DMS 273 (cell line): ENCODE measurements around the gene ZFAND2A.
"Not testable (repeated sequence)": the region's sequence is repeated elsewhere in the genome, so short reads cannot be mapped to it uniquely, and the experiment has no call there.

Experiments
- DNase-seq: peaks from one replicate; lab custom pipeline; 2025; ENCODE audit not compliant: unreplicated experiment; lab: John Stamatoyannopoulos, UW

Gene ZFAND2A

DNA sequence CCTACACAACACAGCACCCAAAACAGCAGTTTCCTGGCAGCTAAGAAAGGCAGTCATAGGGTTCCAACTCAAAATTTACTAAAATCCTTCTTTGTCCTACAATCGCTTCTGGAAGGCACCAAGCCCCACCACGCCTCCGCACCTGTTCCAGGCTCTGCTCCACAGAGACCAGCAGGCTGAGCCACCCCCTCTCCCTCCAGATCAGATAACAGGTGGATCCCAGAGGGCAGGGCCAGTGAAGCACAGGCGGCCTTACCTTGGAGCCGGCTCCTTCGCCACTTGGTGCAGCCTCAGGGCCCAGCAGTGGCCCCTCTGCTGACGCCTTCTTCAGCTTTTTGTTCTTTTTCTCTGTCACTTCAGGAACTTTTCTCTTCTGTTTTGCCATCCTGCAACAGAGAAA is 33.0 kb downstream of the ZFAND2A start:
- no peak for DNase-seq

DNA sequence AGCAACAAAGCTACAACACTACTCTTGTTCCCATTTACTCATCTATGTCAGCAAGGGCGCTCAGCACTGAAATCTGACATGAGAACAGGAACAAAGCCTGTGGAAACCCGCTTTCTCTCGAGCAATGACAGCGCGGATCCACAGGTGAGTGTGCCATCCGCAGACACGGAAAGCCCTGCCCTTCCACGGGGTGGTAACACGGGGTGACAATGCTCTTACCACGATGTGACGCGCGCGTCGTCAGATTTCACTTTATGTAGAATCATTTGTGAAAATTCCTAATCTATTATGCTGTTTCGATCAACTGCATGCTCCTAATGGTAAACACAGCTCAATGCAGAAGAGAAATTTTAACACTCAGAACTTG is 34.4 kb downstream of the ZFAND2A start:
- no peak for DNase-seq

DNA sequence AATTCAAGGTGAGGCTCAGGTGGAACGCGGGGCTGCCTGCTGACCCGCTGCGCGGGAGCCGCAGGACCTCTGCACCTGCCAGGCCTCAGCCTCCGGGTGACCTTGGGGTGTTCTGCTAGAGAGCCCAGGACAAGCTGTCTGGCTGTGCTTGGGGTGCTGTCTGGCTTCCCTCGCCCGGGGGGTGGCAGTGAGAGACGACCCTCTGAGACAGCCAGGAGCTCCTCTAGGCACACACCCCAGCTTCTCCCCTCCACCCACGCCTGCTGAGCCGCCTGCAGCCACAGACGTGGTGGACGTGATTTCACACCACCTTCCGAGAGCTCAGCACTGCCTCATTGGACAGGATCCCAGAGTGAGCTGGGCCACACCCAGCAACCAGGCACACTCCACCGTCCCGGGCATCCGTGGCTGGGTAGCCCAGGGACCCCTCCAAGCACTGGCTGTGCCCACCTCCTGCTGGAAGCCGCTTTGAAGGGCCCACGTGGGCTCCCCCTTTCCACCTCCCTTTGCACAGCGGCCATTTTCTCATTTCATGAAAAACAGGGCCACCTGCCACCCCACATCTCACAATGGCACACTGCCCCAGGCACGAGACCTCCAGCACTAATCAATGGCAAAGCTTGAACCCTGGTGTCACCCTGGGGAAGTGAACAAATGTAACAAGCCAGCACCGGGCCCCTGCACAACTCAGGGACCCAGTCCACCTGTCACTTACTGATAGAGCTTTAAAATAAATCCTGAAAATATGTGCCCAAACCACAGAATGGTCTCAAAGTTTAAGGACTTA is 35.0 kb downstream of the ZFAND2A start:
- no peak for DNase-seq

DNA sequence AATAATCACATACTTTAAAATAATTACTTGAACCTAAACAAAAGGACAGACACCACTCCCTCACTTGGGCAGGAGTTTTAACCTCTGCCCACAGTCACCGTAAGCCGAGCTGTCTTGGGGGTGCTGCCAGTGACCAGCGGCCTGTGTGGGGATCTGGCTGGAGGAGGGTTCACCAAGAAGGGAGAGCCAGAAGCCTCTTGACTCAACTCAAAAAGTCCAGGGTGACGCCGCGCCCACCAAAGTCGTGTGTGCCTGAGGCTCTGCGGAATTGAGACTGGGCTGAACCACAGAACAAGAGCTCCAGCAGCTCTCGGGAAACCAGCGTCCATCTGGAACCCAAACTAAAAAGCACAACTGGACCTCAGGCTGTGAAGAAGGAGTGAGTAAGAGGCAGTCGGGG is 35.8 kb downstream of the ZFAND2A start:
- no peak for DNase-seq

DNA sequence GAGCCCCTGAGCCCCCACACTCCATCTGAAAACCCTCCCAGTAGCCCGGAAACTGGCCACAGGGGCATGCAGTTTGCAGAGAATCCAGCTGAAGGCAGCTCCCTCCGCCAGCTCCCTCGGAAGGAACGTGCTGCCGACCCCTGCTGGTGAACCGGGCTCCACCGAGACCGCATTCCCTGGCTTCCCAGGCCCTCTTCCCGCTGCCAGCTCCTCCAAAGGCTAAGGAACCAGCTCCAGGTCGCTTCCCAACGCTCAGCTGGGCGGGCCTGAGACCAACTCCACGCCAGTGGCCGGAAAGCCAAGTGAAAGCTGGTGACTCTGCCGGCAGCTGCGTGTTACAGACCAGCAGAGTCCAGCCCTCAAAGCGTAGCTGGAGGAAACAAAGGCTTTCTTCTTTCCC is 36.3 kb downstream of the ZFAND2A start:
- peak; percentile 44 for DNase-seq

DNA sequence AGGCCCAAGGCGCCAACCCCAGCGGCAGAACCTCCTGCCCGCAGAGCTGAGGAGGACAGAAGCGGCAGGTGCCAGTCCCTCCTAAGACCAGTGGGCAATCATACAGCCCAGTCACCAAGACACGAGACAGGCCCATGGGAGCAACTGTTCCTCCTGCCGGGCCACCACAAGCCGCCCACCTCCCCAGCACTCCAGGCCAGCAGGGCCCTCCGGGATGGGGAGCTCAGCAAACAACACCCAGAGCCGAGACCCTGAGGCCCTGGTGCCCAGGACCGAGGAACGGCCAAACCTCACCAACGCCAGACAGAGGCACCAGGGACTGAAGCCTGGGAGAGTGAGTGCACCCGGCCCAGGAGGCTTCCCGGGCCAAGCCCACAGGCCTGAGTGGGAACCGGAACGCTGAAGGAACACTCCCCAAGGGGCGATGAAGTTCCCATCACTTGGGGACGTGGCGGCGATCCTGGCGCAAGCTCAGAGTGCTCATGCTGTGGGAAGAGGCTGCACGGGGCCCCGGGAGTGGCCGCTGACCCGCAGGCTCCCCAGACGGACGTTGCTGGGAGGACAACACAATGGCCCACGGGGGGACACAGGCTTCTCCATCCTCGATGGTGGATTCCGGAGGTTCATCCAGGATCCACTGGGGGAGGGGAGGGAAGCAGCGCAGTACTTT is 37.0 kb downstream of the ZFAND2A start:
- no peak for DNase-seq

DNA sequence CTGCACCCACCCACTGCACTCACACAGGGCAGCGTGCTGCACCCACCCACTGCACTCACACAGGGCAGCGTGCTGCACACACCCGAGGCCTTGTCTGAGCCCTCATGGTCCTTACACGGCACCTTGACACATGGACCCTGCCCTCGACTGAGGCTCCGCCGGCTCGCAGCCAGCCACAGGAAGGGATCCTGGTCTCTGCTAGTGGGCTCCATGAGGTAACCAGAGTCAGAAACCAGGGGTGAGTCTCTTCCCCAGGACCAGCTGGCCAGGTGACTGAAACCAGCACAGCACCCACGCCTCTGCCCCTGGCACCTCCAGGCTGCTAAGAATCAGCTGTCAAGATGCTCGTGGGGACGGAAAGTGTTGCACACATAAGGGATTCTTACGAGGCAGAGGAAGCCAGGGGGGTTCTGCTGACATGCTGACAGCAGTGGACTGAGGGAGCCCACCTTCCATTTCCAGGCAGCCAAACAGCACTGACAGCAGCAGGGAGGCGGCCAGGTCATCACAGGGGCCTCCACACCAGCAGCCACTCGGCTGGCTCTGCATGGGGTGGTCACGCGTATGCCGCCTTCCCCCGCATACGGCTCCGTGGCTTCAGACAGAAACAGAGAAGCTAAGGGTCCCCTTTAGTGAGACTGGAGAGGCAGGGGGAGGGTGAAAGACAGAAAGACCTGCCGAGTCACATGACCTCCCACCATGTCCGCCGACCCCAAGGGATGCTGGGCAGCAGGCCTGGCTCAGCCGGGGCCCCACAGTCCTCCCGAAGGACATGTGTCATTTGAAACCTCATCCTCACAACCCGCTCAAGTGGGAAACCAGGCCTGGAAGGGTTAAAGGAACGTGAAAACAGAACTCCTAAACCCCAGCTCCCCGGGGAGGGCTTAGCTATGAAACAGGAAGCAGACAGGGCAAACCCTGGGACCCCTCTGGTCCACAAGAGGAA is 37.8 kb downstream of the ZFAND2A start:
- DNase-seq: no peak

DNA sequence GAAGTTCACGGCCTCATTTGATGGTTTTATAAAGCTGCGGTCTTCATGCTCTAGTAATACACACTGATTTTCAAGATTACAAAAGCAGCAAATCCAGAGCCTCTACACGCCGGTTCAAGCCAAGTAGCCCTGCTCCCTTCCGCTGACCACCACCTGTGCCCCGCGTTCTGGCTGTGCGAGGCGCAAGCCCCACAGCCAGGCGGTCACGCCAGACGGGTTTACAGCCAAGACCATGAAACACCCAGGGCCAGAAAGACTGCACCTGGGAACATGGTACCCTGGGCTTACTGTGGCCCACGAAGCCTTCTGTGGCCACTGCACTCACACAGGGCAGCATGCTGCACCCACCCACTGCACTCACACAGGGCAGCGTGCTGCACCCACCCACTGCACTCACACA is 38.5 kb downstream of the ZFAND2A start:
- no peak for DNase-seq

DNA sequence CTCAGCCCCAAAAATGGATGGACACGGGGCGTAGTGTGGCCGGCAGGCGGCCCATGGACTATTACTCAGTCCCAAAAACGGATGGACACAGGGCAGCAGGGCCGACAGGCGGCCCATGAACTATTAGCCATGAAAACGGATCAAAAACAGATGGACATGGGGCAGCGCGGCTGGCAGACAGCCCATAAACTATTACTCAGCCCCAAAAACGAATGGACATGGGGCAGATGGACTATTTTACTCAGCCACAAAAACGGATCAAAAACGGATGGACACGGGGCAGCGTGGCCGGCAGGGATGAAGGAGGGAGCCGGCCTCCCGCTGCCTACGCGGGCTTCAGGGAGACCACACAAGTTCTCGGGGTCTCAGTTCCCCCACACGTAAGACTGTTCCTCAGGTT is 39.2 kb downstream of the ZFAND2A start:
- no peak for DNase-seq

DNA sequence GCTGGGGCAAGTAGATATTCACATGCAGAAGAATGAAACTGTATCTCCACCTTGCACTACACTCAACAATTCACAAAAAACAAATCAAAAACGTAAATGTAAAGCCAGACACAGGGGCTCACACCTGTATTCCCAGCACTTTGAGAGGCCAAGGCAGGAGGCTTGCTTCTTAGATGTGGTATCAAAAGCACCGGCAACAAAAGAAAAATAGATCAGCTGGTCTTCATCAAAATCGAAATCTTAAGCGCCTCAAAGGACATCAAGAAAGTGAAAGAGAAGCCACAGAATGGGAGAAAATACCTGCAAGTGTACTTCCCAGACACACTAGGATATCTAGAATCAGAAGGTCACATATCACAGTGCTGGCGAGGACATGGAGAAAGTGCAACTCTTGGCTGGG is 40.8 kb downstream of the ZFAND2A start:
- DNase-seq: no peak

DNA sequence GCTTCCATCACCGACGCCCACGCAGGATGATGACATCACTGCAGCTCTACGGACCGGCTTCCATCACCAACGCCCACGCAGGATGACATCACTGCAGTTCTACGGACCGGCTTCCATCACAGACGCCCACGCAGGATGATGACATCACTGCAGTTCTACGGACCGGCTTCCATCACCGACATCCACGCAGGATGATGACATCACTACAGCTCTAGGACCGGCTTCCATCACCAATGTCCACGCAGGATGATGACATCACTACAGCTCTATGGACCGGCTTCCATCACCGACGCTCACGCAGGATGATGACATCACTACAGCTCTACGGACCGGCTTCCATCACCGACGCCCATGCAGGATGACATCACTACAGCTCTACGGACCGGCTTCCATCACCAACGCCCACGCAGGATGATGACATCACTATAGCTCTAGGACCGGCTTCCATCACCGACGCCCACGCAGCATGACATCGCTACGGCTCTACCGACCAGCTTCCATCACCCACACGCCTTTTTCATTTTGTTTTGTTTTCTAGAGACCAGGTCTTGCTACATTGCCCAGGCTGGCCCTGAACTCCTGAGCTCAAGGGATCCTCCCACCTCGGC is 42.6 kb downstream of the ZFAND2A start:
- no peak for DNase-seq

DNA sequence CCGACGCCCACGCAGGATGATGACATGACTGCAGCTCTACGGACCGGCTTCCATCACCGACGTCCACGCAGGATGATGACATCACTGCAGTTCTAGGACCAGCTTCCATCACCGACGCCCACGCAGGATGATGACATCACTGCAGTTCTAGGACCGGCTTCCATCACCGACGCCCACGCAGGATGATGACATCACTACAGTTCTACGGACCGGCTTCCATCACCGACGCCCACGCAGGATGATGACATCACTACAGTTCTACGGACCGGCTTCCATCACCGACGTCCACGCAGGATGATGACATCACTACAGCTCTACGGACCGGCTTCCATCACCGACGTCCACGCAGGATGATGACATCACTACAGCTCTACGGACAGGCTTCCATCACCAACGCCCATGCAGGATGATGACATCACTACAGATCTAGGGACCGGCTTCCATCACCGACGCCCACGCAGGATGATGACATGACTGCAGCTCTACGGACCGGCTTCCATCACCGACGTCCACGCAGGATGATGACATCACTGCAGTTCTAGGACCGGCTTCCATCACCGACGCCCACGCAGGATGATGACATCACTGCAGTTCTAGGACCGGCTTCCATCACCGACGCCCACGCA is 43.5 kb downstream of the ZFAND2A start:
- DNase-seq: not testable (repeated sequence)

DNA sequence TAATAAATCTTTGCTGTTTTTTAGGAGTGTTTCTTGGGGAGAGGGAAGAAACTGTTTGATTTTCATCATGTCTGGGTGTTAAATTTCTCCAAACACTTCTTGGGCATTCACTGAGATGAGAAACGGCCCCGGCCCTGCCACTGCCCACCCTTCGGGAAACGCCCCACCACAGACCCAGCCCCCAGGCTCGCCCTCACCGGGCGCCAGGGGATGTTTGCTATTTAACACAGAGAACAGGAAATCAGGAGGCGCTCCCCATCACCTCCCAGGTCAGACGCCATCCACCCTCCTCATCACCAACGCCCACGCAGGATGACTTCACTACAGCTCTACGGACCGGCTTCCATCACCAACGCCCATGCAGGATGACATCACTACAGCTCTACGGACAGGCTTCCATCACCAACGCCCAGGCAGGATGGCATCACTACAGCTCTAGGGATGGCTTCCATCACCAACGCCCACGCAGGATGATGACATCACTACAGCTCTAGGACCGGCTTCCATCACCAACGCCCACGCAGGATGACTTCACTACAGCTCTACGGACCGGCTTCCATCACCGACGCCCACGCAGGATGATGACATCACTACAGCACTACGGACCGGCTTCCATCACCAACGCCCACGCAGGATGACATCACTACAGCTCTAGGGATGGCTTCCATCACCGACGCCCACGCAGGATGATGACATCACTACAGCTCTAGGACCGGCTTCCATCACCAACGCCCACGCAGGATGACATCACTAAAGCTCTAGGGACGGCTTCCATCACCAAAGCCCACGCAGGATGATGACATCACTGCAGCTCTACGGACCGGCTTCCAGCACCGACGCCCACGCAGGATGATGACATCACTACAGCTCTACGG is 44.6 kb downstream of the ZFAND2A start:
- not testable (repeated sequence) for DNase-seq

DNA sequence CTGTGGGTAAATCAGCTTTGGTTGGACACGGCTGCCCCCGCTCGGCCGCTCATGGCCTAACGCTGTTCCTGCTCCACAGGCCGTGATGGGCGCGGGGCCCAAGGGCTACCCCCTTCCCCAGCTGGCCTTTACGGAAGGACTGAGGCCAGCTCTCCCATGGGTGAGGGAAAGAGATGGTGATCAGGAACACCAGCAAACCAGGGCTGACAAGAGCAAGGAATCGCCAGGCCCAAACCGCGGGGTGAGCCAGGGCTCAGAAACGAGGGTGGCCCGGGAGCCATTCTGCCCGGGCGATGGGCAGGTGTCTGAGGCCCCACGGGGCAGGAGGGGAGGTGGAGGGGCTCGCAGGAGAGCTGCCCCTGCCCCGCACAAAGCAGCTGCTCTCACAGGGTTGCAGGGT is 45.5 kb downstream of the ZFAND2A start:
- DNase-seq: no peak

DNA sequence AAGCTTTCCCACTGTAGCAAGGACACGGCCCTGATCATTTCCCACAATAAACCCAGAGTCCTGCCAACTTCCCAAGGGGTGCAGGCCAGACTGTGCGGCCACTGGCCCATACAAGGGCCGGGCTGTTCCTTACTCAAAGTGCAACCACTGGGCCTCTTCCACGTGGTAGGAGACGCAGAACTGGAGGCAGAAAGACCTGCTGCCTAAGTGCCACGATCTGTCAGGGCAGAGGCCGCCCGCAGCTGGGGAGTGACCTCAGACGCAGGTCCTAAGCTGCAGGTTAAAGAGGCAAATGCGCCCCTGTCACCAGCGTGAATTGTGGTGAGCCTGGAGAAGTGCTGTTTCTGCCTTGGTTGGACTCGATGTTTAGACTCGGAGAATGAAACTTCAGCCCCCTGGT is 45.9 kb downstream of the ZFAND2A start:
- DNase-seq: no peak

DNA sequence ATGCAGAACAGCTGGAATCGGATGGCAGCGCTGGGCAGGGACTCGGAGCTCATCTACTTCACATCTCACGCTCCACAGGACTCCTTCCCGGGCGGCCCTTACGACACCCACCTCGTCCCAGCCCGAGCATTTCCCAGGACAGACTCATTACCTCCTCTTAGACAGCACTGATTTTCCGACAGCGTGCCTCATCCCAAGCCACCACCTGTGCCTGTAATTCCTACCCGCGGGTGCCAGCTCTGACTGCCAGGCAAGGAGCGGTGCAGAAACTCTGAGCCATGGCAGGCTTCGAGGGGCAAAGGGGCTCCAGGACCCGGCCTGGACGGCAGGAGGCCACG is 46.5 kb downstream of the ZFAND2A start:
- DNase-seq: no peak

DNA sequence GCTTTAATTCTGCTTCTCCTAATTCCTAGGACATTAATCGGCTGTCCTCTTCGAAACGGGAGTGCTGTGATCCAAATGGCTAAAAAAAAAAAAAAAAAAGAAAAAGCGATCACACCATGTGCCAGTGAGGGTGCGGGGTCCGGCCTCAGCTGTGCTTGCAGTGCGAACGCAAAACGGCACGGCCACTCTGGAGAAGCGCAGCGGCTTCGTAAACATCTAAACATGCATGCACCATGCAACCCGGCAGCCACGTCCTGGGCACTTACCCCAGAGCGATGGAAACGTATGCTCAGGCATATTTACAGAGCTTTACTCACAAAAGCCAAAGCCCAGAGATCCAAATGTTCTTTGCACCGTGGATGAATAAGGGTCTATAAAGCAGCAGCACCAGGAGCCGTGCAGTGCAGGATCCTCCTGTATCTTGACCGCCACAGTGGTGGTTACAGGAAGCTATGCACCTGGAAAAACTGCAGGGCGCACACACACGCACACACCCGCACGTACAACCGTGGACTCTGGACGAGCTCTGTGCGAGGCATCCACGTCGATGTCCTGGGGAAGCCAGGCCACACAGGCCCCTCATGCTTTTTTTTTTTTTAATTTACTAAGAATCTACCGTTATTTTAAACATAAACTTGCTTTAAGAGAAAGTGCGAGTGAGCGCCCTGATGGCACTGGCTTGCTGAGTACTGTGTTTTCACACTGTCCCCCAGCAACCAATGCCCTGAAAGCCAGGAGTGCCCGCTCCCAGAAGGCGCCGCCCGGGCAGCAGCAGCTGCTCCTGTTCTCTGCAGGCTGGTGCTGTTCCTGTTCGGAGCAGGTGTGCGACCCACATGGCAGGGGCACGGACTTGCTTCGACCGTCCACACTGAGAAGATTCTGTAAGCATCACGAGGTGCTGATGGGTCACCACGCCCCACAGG is 47.1 kb downstream of the ZFAND2A start:
- no peak for DNase-seq

DNA sequence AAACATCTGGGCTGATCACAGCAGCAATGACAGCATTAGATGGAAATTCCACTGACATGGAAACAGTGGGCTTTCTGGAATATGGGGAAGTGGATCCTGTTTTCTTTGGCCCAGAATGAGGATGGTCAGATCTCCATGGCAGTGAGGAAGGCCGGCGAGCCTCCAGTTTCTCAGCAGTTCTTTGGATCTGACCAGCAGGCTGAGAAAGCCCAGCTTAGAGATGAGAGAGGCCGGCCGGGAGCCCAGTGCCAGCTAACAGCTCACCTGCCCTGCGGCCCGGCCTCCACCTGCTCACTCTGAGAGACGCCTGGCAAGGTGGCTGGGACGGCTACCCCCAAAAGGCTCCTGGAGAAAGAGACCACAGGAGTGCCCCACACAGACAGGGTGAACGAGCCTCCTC is 47.9 kb downstream of the ZFAND2A start:
- no peak for DNase-seq

DNA sequence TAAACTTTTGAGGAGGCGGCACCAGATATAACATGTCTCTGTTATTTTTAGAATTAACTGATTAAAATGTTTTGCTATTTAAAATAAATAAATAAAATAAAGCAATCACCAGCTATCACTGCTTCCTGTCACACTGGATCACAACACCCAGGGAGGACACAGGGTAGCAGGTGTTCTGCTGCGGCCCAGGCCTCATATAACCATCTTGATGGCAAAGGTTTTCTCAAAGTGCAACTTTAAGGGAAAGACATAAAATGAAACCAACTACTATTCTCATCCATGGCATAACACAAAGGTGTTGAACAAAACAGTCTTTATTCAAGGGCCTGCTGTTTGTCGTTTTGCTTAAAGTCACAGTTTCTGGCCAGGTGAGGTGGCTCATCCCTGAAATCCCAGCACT is 48.8 kb downstream of the ZFAND2A start:
- no peak for DNase-seq
